Chondrocyte (in vitro differentiated cells): ENCODE results near the gene TPRX2. TPM values are rescaled to one million over a fixed set of nuclear protein-coding genes. Genes with fewer than 3 reads are reported as not detected.

Experiments
- DNase-seq: peaks from one replicate; pipeline ENCODE4 v3.0.0; 2021; ENCODE audit warnings: mixed read lengths, low spot score
- H3K27ac Mint-ChIP-seq: one replicate; pipeline ENCODE4 v1.8.0; 2021; ENCODE audit warnings: mild to moderate bottlenecking, moderate library complexity, mixed read lengths; ENCODE audit not compliant: unreplicated experiment
- H3K27me3 Mint-ChIP-seq: 2 replicates; pipeline ENCODE4 v1.8.0; 2021; ENCODE audit warnings: low read depth, mixed read lengths
- H3K36me3 Mint-ChIP-seq: 2 replicates; pipeline ENCODE4 v1.8.0; 2021; ENCODE audit warnings: low read depth, mixed read lengths
- H3K4me1 Mint-ChIP-seq: 2 replicates; pipeline ENCODE4 v1.8.0; 2021; ENCODE audit warnings: low read depth, mild to moderate bottlenecking, mixed read lengths
- H3K4me3 Mint-ChIP-seq: one replicate; pipeline ENCODE4 v1.8.0; 2021; ENCODE audit warnings: mild to moderate bottlenecking, moderate library complexity, mixed read lengths; ENCODE audit not compliant: unreplicated experiment
- H3K9me3 Mint-ChIP-seq: 2 replicates; pipeline ENCODE4 v1.8.0; 2021; ENCODE audit warnings: low read depth, mixed read lengths
- CTCF ChIP-seq: fragments of 200-600 bp; sonication (generic); IDR thresholded peaks from 2 replicates; pipeline ENCODE4 v1.5.0; 2021; ENCODE audit warnings: antibody characterized with exemption, mild to moderate bottlenecking, moderate library complexity
- total RNA-seq: library from RNA; stranded (reverse); gene quantifications from 3 replicates; pipeline ENCODE4 v1.2.1, GENCODE V29; 2021

TPRX2 gene
- total RNA-seq, 1 donor from 2014 or later, result not detected

- no peak for TF ChIP-seq CTCF
- no peaks in the 10 kb centered on the region for H3K36me3 Mint-ChIP-seq
- peaks cover 42% of the 10 kb centered on the region for H3K27me3 Mint-ChIP-seq
- H3K9me3 Mint-ChIP-seq, result no peaks in the 10 kb centered on the region
- H3K4me1 Mint-ChIP-seq, result no peaks in the 10 kb centered on the region
- DNase-seq, result no peak
- H3K4me3 Mint-ChIP-seq, result no peak overlapping the region
- H3K27ac Mint-ChIP-seq, result no peak overlapping the region
Observed at GRCh38 chr19:47820410-47820809, 38.6 kb upstream of the TPRX2 start.

- no peak within 1 kb of the TSS for H3K27ac Mint-ChIP-seq
- H3K4me3 Mint-ChIP-seq, result no peak within 1 kb of the TSS
- no peaks in the 10 kb centered on the region for H3K9me3 Mint-ChIP-seq
- H3K36me3 Mint-ChIP-seq, result no peaks in the 10 kb centered on the region
- no peak for DNase-seq
- no peak for TF ChIP-seq CTCF
- H3K27me3 Mint-ChIP-seq, result peaks cover 42% of the 10 kb centered on the region
- no peaks in the 10 kb centered on the region for H3K4me1 Mint-ChIP-seq
Observed at GRCh38 chr19:47821460-47822020, 37.5 kb upstream of the TPRX2 start, which contains the start of gene CRX. Gene CRX, plus strand, starts transcription at chr19:47821937. Its CDS starts 12,507 bp downstream, at chr19:47834444.

- H3K4me3 Mint-ChIP-seq, result no peak overlapping the region
- peaks cover 7% of the 10 kb centered on the region for H3K9me3 Mint-ChIP-seq
- peaks cover 32% of the 10 kb centered on the region for H3K27me3 Mint-ChIP-seq
- no peak for DNase-seq
- no peak overlapping the region for H3K27ac Mint-ChIP-seq
- H3K4me1 Mint-ChIP-seq, result no peaks in the 10 kb centered on the region
- H3K36me3 Mint-ChIP-seq, result peaks cover 3% of the 10 kb centered on the region
- no peak for TF ChIP-seq CTCF
Observed at GRCh38 chr19:47824396-47824795, 34.6 kb upstream of the TPRX2 start.

GRCh38 chr19:47826800-47827199 lies 32.2 kb upstream of the TPRX2 start:
- no peak overlapping the region for H3K27ac Mint-ChIP-seq
- no peak for TF ChIP-seq CTCF
- H3K4me1 Mint-ChIP-seq, result no peaks in the 10 kb centered on the region
- H3K4me3 Mint-ChIP-seq, result no peak overlapping the region
- peaks cover 12% of the 10 kb centered on the region for H3K27me3 Mint-ChIP-seq
- peaks cover 7% of the 10 kb centered on the region for H3K9me3 Mint-ChIP-seq
- DNase-seq, result no peak
- H3K36me3 Mint-ChIP-seq, result peaks cover 3% of the 10 kb centered on the region

GRCh38 chr19:47832723-47833122 lies 26.3 kb upstream of the TPRX2 start:
- Mint-ChIP-seq H3K36me3 (no peaks in the 10 kb centered on the region), H3K27ac (no peak overlapping the region), H3K9me3 (no peaks in the 10 kb centered on the region), H3K4me1 (no peaks in the 10 kb centered on the region), H3K27me3 (peaks cover 5% of the 10 kb centered on the region), H3K4me3 (no peak overlapping the region)
- TF ChIP-seq CTCF, result no peak
- no peak for DNase-seq
